DND-41 (cell line): Measurements from ENCODE around the gene PTGER3.

ENCODE experiments used
- ATAC-seq: fragments of 200-7000 bp; cut with Tn5 transposase; 3 replicates; pipeline ENCODE4 v1.9.1; 2021; ENCODE audit warnings: low read depth; ENCODE audit not compliant: insufficient read depth
- DNase-seq: peaks from one replicate; pipeline ENCODE4 v3.0.0-alpha.2; 2020
- H2AFZ ChIP-seq: 2 replicates; pipeline ENCODE4 v1.6.0; 2012; ENCODE audit warnings: low read depth, low read length
- H3K27ac ChIP-seq: 2 replicates; pipeline ENCODE4 v1.5.1; 2012; ENCODE audit warnings: low read length, inconsistent platforms
- H3K27me3 ChIP-seq: fragments of 200-600 bp; sonication (generic); 2 replicates; pipeline ENCODE4 v1.6.0; 2012; ENCODE audit warnings: low read length, mild to moderate bottlenecking, inconsistent platforms; ENCODE audit not compliant: insufficient read depth, poor library complexity
- H3K36me3 ChIP-seq: 2 replicates; pipeline ENCODE4 v1.5.1; 2012; ENCODE audit warnings: low read length, inconsistent platforms; ENCODE audit not compliant: insufficient read depth
- H3K4me1 ChIP-seq: 2 replicates; pipeline ENCODE4 v1.5.1; 2012; ENCODE audit warnings: mild to moderate bottlenecking, low read length; ENCODE audit not compliant: insufficient read depth
- H3K4me2 ChIP-seq: 2 replicates; pipeline ENCODE4 v1.6.0; 2012; ENCODE audit warnings: mild to moderate bottlenecking, moderate library complexity, low read length, inconsistent platforms; ENCODE audit not compliant: insufficient read depth
- H3K4me3 ChIP-seq, 2 experiments: fragments of 200-600 bp in 1 of 2; shearing (Covaris generic) in 1 of 2; 2 replicates each; pipeline ENCODE4 v1.5.1; 2012 to 2016; ENCODE audit warnings: inconsistent platforms in 2 of 2, low read length in 2 of 2, mild to moderate bottlenecking in 2 of 2, low read depth in 1 of 2, moderate library complexity in 1 of 2
- H3K79me2 ChIP-seq: 2 replicates; pipeline ENCODE4 v1.6.0; 2012; ENCODE audit warnings: low read length, inconsistent platforms; ENCODE audit not compliant: insufficient read depth
- H3K9ac ChIP-seq: 2 replicates; pipeline ENCODE4 v1.6.0; 2012; ENCODE audit warnings: low read depth, mild to moderate bottlenecking, inconsistent platforms, low read length, moderate library complexity
- H3K9me3 ChIP-seq: 2 replicates; pipeline ENCODE4 v1.5.1; 2012; ENCODE audit warnings: low read length, moderate library complexity, mild to moderate bottlenecking, inconsistent platforms; ENCODE audit not compliant: insufficient read depth, severe bottlenecking
- H4K20me1 ChIP-seq: 2 replicates; pipeline ENCODE4 v1.6.0; 2012; ENCODE audit warnings: low read length; ENCODE audit not compliant: insufficient read depth
- EZH2 ChIP-seq: IDR thresholded peaks from 3 replicates; pipeline ENCODE4 v1.6.1; 2012; ENCODE audit warnings: borderline replicate concordance, low read depth, mild to moderate bottlenecking, moderate library complexity, low read length, inconsistent platforms; ENCODE audit not compliant: severe bottlenecking
- TF ChIP-seq, protein P1 (sequence below): IDR thresholded peaks from 2 replicates; pipeline ENCODE4 v1.5.1; 2012; ENCODE audit warnings: borderline replicate concordance, low read length, moderate library complexity, mild to moderate bottlenecking; ENCODE audit not compliant: poor library complexity, severe bottlenecking; ENCODE audit errors: extremely low read depth

Gene PTGER3

DNA sequence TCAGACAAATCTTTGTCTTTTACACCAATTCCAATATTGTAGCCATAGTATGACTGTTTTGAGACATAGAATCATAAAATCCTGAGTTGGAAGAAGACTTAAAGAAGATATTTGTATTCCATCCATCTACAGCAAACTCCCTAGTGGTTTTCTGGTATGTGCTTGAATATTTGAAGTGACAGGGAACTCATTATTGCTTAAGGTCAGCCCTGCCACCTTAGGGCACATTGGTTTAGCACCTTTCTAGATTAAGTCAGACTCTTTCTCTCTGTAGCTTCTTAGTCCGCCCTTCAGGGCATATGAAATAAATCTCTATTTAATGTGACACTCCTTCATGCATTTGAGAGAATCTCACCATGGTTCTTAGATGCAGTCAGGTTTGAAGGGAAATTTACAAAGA lies 49.8 kb downstream of the PTGER3 start:
- no peaks in the 10 kb centered on the region for H3K36me3 ChIP-seq
- no peak for TF ChIP-seq EZH2
- TF ChIP-seq, protein P1, sequence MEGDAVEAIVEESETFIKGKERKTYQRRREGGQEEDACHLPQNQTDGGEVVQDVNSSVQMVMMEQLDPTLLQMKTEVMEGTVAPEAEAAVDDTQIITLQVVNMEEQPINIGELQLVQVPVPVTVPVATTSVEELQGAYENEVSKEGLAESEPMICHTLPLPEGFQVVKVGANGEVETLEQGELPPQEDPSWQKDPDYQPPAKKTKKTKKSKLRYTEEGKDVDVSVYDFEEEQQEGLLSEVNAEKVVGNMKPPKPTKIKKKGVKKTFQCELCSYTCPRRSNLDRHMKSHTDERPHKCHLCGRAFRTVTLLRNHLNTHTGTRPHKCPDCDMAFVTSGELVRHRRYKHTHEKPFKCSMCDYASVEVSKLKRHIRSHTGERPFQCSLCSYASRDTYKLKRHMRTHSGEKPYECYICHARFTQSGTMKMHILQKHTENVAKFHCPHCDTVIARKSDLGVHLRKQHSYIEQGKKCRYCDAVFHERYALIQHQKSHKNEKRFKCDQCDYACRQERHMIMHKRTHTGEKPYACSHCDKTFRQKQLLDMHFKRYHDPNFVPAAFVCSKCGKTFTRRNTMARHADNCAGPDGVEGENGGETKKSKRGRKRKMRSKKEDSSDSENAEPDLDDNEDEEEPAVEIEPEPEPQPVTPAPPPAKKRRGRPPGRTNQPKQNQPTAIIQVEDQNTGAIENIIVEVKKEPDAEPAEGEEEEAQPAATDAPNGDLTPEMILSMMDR: no peak
- no peak overlapping the region for H3K4me2 ChIP-seq
- no peaks in the 10 kb centered on the region for H3K9me3 ChIP-seq
- H3K27ac ChIP-seq: no peak overlapping the region
- no peaks in the 10 kb centered on the region for H3K4me1 ChIP-seq
- no peaks in the 10 kb centered on the region for H4K20me1 ChIP-seq
- H3K27me3 ChIP-seq: no peaks in the 10 kb centered on the region
- DNase-seq (no peak), ATAC-seq (no peak)
- no peak overlapping the region for H3K9ac ChIP-seq
- H3K4me3 ChIP-seq: no peak overlapping the region
- no peak overlapping the region for H2AFZ ChIP-seq
- H3K79me2 ChIP-seq: no peaks in the 10 kb centered on the region

DNA sequence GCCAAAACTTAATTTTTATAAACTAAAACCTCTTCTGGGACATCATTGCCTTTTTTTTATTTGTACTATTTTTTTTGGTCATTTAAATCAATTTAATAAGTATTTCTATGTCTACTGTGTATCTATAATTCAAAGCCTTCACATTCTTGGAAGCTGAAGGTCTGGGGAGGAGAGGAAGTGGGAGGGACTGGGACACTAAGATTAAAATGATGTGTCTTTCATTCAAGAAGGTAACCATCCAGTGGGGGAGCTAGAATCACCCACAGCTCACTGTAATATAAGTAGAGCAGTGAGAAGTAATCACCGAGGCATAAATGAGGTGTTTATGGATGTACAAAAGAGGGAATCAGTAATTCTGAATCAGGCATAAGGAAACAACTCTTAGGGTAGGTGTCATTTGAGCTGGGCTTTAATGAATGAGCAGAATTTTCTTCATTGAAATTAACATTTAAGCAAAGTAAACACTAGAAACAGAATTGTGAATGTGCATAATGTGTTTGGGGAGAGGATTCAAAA lies 52.8 kb downstream of the PTGER3 start:
- Histone ChIP-seq H3K79me2 (no peaks in the 10 kb centered on the region), H3K36me3 (no peaks in the 10 kb centered on the region), H3K9me3 (no peaks in the 10 kb centered on the region), H3K4me3 (no peak overlapping the region), H3K27me3 (no peaks in the 10 kb centered on the region), H3K27ac (no peak overlapping the region), H2AFZ (no peak overlapping the region), H3K4me2 (no peak overlapping the region), H4K20me1 (no peaks in the 10 kb centered on the region), H3K4me1 (no peaks in the 10 kb centered on the region), H3K9ac (no peak overlapping the region)
- ATAC-seq (no peak), DNase-seq (no peak)
- no peak for TF ChIP-seq EZH2
- TF ChIP-seq, protein P1: no peak

DNA sequence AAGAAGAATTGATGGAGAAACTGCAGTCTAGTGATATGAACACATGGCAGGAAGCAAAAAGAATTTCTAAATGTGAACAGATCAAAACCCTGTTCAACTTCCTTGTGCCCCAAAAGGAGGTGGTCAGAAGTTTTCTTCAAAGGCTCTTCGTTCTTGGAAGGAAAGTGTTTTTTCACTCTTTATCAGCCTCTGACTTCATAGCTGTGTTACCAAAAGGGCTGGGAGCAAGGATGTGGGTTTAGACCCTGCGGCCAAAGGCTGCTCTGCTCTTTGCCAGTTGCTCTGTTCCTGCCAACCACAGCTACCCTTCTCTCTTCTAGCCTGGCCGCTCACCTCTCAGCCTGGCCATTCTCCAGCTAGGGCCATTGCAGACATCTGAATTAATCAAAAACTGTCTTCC lies 53.8 kb downstream of the PTGER3 start:
- TF ChIP-seq, protein P1: no peak
- no peak for TF ChIP-seq EZH2
- Histone ChIP-seq H3K9ac (no peak overlapping the region), H3K9me3 (no peaks in the 10 kb centered on the region), H3K4me2 (no peak overlapping the region), H3K27ac (no peak overlapping the region), H4K20me1 (no peaks in the 10 kb centered on the region), H3K4me1 (no peaks in the 10 kb centered on the region), H3K4me3 (no peak overlapping the region), H2AFZ (no peak overlapping the region), H3K27me3 (no peaks in the 10 kb centered on the region), H3K79me2 (no peaks in the 10 kb centered on the region), H3K36me3 (no peaks in the 10 kb centered on the region)
- no peak for ATAC-seq
- no peak for DNase-seq

DNA sequence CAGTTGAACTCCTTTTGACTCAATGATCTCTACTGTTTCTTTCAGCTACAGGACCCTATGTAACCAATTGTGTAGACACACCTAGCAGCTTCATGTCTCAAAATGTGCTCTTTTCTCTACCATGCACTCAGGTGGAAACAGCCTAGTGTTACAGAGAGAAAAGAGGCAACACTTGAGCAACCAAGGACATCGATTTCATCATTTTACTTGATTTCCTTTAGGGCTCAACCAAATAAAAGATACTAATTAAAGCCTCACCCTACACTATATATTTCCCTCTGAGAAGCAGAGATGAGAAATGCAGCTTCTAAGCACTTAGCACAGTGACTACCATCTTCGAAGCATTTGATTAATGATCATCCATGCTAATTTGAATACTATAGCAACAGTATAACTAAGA lies 55.1 kb downstream of the PTGER3 start:
- Histone ChIP-seq H2AFZ (no peak overlapping the region), H3K36me3 (no peaks in the 10 kb centered on the region), H3K27ac (no peak overlapping the region), H3K9me3 (no peaks in the 10 kb centered on the region), H3K4me2 (no peak overlapping the region), H3K4me1 (no peaks in the 10 kb centered on the region), H3K9ac (no peak overlapping the region), H3K27me3 (no peaks in the 10 kb centered on the region), H3K79me2 (no peaks in the 10 kb centered on the region), H3K4me3 (no peak overlapping the region), H4K20me1 (no peaks in the 10 kb centered on the region)
- TF ChIP-seq, protein P1: no peak
- TF ChIP-seq EZH2: no peak
- ATAC-seq (no peak), DNase-seq (no peak)
